ENCODE results near the gene ZFAND3. TPM values are rescaled to one million over a fixed set of nuclear protein-coding genes. Genes with fewer than 3 reads are reported as not detected.

ZFAND3 gene
- total and polyA plus RNA-seq, 2 experiments from 2014 or later, result 16.9 to 28.2 TPM

- Histone ChIP-seq H4K20me1 (replicated peaks; ENCODE audit: insufficient read depth) (peaks cover 33% of the 10 kb centered on the region; the same call in 1 of the 2 replicates), H3K79me2 (replicated peaks; ENCODE audit: insufficient read depth) (peaks cover 36% of the 10 kb centered on the region), H3K4me1 (ENCODE audit: insufficient read depth) (no peaks in the 10 kb centered on the region), H3K27ac (ENCODE audit: low read depth) (no peak overlapping the region), H3F3A (replicated peaks; ENCODE audit: low read depth) (no peaks in the 10 kb centered on the region), H3K4me2 (no peak overlapping the region), H3K36me3 (ENCODE audit: insufficient read depth) (no peaks in the 10 kb centered on the region), H3K4me3 (no peak overlapping the region), H3K27me3 (ENCODE audit: insufficient read depth) (no peaks in the 10 kb centered on the region), H2AFZ (no peak overlapping the region), H3K9me2 (ENCODE audit: insufficient read depth) (no peaks in the 10 kb centered on the region)
- TF ChIP-seq POLR2AphosphoS5 (IDR thresholded peaks at IDR 0.05; ENCODE audit: low read depth) (no peak), ZNF331 (CRISPR knock-in tag; IDR thresholded peaks at IDR 0.05; ENCODE audit: low read depth) (no peak), STAT1 (IDR thresholded peaks at IDR 0.05; ENCODE audit: unreplicated experiment) (no peak), CREB1 (CRISPR knock-in tag; IDR thresholded peaks at IDR 0.05; ENCODE audit: low read depth) (no peak), JUNB (IDR thresholded peaks at IDR 0.05; ENCODE audit: unreplicated experiment) (no peak), ETS1 (IDR thresholded peaks at IDR 0.05) (no peak), NANOG (IDR thresholded peaks at IDR 0.05; ENCODE audit: borderline replicate concordance) (no peak), EZH2phosphoT487 (IDR thresholded peaks at IDR 0.05; ENCODE audit: unreplicated experiment) (no peak), ZNF114 (CRISPR knock-in tag; IDR thresholded peaks at IDR 0.05) (no peak), EZH2 (IDR thresholded peaks at IDR 0.05; ENCODE audit: low read depth, unreplicated experiment) (no peak), CTCF (conservative IDR thresholded peaks at IDR 0.05; ENCODE audit: low read depth in 2 of 2) (no peak), REST (IDR thresholded peaks at IDR 0.05; ENCODE audit: unreplicated experiment) (no peak)
- TF ChIP-seq, protein P1, sequence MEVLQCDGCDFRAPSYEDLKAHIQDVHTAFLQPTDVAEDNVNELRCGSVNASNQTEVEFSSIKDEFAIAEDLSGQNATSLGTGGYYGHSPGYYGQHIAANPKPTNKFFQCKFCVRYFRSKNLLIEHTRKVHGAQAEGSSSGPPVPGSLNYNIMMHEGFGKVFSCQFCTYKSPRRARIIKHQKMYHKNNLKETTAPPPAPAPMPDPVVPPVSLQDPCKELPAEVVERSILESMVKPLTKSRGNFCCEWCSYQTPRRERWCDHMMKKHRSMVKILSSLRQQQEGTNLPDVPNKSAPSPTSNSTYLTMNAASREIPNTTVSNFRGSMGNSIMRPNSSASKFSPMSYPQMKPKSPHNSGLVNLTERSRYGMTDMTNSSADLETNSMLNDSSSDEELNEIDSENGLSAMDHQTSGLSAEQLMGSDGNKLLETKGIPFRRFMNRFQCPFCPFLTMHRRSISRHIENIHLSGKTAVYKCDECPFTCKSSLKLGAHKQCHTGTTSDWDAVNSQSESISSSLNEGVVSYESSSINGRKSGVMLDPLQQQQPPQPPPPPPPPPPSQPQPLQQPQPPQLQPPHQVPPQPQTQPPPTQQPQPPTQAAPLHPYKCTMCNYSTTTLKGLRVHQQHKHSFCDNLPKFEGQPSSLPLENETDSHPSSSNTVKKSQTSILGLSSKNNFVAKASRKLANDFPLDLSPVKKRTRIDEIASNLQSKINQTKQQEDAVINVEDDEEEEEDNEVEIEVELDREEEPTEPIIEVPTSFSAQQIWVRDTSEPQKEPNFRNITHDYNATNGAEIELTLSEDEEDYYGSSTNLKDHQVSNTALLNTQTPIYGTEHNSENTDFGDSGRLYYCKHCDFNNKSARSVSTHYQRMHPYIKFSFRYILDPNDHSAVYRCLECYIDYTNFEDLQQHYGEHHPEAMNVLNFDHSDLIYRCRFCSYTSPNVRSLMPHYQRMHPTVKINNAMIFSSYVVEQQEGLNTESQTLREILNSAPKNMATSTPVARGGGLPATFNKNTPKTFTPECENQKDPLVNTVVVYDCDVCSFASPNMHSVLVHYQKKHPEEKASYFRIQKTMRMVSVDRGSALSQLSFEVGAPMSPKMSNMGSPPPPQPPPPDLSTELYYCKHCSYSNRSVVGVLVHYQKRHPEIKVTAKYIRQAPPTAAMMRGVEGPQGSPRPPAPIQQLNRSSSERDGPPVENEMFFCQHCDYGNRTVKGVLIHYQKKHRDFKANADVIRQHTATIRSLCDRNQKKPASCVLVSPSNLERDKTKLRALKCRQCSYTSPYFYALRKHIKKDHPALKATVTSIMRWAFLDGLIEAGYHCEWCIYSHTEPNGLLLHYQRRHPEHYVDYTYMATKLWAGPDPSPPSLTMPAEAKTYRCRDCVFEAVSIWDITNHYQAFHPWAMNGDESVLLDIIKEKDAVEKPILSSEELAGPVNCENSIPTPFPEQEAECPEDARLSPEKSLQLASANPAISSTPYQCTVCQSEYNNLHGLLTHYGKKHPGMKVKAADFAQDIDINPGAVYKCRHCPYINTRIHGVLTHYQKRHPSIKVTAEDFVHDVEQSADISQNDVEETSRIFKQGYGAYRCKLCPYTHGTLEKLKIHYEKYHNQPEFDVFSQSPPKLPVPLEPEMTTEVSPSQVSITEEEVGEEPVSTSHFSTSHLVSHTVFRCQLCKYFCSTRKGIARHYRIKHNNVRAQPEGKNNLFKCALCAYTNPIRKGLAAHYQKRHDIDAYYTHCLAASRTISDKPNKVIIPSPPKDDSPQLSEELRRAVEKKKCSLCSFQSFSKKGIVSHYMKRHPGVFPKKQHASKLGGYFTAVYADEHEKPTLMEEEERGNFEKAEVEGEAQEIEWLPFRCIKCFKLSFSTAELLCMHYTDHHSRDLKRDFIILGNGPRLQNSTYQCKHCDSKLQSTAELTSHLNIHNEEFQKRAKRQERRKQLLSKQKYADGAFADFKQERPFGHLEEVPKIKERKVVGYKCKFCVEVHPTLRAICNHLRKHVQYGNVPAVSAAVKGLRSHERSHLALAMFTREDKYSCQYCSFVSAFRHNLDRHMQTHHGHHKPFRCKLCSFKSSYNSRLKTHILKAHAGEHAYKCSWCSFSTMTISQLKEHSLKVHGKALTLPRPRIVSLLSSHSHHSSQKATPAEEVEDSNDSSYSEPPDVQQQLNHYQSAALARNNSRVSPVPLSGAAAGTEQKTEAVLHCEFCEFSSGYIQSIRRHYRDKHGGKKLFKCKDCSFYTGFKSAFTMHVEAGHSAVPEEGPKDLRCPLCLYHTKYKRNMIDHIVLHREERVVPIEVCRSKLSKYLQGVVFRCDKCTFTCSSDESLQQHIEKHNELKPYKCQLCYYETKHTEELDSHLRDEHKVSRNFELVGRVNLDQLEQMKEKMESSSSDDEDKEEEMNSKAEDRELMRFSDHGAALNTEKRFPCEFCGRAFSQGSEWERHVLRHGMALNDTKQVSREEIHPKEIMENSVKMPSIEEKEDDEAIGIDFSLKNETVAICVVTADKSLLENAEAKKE (CRISPR knock-in tag; IDR thresholded peaks at IDR 0.05), result no peak
- no peak overlapping the region for H3K27ac Mint-ChIP-seq
- H3K27me3 Mint-ChIP-seq (ENCODE audit: insufficient read depth, low read depth, poor library complexity), result no peaks in the 10 kb centered on the region
- DNase-seq (ENCODE audit: low spot score) (no peak), ATAC-seq (no peak)
- H3K36me3 Mint-ChIP-seq (ENCODE audit: low read depth), result peaks cover 6% of the 10 kb centered on the region; the same call in 2 of the 3 replicates
- peaks cover 4% of the 10 kb centered on the region; the same call in 2 of the 3 replicates for H3K9me3 Mint-ChIP-seq
- H3K4me3 Mint-ChIP-seq, result no peak overlapping the region
- peaks cover 10% of the 10 kb centered on the region; the same call in 2 of the 3 replicates for H3K4me1 Mint-ChIP-seq
These were observed 197.3 kb downstream of the ZFAND3 start for GRCh38 chr6:38016824-38017223.

Measured in GM23338 (cell line).